HG03442 (cell line): ENCODE results near the gene HTR2B.
A peak's percentile ranks its signal among the peaks of the same experiment; 100 is the strongest.
"Not testable (repeated sequence)": the region's sequence is repeated elsewhere in the genome, so short reads cannot be mapped to it uniquely, and the experiment has no call there.

Source experiments
- ATAC-seq: cut with Tn5 transposase; IDR thresholded peaks from one replicate; pipeline ENCODE4 v1.9.1; 2021; ENCODE audit warnings: mild to moderate bottlenecking, moderate library complexity; ENCODE audit not compliant: unreplicated experiment

HTR2B gene

DNA sequence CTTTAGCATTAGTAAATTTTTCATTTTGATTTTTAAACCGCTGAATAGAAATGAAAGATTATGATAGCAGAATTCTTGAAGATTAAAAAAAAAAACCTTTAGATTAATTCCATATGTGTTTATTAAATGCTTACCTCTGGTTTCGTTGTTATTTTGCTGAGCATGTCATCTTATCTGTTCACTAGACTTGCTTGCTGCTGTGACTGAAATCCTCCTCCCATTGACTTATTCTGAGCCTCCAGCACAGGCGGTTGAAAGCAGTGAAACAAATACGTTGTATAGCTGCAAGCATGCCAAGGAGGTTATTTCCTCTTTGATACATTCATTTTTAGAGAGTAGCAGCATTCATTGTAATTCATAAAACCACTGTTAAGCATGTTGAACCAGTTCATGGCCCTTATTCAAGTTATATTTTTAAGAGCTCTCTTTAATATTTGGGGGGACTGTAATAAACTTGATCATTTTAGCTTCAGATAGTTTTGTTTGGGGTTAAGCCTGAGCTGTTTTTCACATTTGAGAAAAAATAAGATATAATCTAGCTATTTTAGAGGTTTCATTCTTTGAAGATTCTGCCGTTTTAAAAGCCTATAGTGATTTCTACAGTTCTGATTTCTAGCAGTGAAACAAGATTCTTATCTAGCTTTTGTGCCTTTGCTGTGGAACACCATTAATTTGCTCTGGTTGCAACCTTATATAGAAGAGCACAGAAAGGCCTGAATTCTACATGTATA is at the start of gene HTR2B:
Gene HTR2B (minus strand): TSS at position 205 of the 731 bp plus-strand sequence. CDS start 1,278 bp downstream, outside the sequence.
- no peak for ATAC-seq

DNA sequence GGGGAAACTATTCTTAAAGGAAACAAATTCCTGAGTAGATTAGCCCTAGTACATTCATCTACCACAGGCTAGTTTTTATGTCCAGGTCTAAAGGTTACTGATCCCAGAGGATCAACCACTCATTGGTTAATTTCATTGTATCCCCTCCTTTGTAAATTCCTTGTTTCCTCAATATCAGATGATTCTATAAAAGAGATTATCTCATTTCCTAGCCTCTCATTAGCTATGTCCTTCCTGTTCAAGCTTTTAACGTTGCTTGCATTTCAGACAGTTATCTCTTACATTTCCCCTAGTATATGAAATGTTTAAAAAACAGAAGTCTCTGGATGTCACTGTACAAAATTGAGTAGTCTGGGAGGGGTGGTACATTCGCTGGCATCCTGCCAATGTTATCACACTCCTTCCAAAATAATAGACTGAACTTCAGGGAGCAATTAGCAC is 49.4 kb upstream of the HTR2B start:
- no peak for ATAC-seq

DNA sequence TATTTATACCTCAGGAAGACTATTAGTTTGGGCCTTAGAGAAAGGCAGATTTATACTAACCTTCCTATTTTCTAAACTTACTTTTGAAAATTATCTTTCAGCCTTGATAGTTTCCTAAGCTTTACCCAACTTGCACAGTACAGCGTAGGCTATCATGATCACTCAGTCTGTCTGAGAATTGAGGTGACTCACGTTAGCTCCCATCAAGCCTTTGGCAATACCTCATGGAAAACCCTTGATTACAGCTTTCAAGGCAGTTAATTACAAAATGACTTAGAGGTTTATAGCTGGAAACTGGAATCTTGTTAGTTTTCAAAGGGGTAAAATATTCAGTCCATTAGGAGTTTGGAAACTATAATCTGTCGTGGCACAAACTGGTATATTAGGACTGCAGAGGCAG is 47.2 kb upstream of the HTR2B start:
- no peak for ATAC-seq

DNA sequence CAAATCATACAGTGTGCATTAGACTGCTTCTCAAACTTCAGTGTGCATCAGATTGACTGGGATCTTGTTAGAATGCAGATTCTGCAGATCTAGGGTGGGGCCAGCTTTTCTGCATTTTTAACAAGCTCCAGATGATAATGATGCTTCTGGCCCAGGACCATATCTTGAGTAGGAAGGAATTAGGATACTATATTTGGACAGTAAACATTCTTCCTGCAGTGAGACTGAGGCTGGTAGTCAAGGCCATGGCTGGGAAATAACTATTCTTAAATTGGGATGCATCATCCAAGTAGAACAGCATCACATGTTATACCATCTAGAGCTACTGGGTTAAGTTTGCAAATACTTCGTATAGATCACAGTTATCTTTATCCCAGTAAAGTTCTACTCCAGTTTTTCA is 45.2 kb upstream of the HTR2B start:
- no peak for ATAC-seq

DNA sequence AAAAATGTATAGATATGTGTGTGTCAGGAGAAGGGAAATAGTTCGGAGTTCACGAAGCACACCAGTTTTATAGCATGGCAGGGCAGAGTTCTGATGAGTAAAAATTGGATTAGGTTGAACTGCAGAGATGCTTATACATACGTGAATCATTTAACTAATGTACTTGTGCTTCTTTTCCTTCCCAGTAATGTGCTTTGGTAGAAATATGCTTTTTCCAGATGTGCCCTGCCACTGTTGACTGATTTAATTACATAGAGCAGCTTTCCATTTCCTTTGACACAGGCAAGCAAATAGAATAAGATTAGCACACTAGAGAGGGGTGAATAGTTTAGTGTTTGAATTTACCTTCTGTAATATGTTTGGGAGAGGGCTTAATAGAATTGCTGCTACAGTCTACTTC is 44.6 kb upstream of the HTR2B start:
- no peak for ATAC-seq

DNA sequence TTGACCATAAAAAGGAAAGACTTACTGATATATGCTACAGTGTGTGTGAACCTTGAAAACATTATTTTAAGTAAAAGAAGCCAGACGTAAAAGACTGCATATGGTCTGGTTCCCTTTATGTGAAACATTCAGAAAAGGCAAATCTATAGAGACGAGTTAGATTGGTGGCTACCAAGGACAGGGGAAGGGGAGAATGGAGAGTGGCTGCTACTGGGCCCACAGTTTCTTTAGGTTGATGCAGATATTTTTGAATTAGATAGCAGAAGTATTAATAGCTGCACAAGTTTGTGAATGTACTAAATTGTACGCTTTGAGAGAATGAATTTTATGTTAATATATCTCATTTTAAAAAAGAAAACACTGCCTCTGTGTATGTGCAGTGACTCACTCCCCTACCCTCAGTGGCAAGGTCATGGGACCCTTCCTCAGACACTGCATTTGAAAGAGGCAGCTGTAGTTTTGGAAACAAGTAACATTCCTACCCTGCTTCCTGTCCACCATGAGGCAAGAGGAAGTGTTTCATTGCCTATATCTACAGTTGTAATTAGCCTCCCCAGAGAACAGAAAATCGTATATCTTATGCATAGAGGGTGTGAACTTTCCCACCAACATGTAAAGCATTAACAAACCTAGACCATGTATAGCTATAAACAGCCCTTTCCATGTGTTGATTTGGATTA is 43.8 kb upstream of the HTR2B start:
- no peak for ATAC-seq

DNA sequence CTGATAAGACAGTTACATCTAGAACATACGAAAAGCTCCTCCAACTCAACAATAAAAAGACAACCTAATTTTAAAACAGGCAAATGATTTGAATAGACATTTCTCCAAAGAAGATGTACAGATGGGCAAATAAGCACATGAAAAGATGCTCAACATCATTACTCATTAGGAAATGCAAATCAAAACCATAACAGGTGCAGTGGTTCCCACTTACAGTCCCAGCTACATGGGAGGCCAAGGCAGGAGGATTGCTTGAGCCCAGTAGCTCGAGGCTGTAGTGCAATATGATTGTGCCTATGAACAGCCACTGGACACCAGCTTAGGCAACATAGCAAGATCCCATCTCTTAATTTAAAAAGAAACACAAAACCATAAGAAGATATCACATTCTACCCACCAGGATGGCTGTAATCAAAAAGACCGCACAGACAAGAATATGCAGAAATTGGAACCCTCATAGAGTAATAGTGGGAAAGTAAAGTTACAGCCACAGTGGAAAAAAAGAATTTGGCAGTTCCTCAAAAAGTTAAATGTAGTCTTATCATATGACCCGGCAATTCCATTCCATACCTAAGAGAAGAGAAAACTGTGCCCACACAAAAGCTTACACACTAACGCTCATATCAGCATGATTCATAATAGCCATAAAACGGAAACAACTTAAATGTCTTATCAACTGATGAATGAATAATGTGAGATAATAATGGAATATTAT is 43.1 kb upstream of the HTR2B start:
- no peak for ATAC-seq

DNA sequence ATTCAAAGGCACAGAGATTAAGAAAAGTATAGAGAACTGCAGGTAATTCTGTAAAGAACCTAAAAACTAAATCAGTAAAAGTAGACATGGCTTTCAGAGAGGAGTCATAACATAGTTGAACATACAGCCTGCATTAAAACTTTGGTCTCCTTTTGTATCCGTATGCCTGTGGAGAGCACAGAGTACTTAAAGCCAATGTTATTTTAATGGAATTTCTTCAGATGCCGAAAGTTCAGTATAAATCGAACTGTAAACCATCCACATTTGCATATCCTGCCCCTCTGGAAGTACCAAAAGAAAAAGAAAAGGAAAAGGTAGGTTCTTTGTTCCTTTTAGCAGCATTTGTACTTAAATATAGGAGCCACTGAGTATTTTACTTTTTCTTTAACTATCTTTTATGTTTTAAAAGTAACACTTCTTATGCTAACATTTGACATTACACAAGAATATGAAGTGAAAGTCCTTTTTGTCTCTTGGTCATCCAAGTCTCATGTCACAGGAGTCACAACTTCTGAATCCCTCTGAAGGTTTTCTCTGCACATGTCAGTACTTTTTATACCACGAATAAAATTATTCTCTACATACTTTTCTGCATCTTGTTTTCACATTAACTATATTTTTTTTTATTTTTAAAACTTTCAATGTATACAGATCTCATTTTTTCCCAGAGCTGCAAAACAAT is 38.7 kb upstream of the HTR2B start:
- no peak for ATAC-seq

DNA sequence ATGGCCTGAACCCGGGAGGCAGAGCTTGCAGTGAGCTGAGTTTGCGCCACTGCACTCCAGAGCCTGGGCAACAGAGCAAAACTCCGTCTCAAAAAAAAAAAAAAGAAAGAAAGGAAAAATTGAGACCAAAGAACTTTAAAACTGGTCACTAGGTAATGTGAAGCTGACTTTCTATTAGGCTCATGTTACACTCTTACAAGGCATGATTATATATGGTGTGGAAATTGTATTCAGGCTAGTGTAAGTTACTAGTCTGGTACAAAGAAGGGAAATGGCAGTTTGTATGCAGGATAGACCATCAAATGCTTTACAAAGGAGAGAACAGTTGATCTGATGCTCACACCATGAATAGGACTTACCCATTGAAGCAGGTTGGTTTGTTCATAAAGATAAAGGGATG is 38.2 kb upstream of the HTR2B start:
- no peak for ATAC-seq

DNA sequence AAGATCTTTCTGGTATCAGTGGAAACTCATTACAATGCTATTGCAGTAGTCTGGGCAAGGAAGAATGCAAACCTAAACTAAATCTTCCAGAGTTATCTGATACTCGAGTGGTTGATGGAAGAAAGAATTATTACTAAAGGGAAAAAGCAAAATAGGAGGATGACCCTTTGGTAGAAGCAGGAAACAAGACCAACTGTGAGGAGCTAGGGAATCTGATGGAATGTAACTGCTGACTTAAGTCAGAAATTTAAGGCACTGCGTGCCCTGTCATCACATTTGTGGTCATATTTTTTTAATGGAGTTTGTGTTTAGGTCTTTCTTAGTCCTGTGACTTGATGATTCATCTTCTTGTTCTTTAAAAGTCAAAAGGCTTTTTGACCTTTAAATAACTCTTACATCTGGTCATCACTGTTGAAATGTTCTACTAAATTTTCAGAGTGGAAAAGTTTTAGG is 37.1 kb upstream of the HTR2B start:
- ATAC-seq, result no peak

DNA sequence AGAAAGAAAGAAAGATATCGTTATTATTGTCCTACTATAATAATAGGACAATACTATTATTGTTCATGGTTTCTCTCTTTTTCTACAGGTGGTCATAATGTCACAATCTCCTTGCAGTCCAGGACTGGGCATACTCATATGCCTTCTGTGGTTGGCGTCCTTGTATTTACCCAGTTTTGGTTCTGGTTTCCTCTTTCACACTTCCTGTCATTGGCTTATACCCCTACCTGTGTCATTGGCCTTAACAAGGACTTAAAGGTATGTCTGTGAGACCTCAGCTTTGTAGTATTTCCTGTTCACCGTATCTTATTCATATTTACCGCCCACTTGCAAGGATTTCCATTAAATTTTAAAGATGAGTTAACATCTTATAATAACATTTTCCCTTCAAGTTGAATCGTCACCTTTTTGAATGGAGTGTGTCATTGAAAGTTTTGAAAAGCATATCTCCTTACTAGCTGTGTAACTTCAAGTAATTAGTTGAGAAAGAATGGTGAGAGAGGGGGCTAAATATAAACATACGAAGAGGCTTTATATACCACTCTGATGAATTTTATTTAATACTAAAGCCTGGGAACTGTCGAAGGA is 36.5 kb upstream of the HTR2B start:
- peak; percentile 67 for ATAC-seq

DNA sequence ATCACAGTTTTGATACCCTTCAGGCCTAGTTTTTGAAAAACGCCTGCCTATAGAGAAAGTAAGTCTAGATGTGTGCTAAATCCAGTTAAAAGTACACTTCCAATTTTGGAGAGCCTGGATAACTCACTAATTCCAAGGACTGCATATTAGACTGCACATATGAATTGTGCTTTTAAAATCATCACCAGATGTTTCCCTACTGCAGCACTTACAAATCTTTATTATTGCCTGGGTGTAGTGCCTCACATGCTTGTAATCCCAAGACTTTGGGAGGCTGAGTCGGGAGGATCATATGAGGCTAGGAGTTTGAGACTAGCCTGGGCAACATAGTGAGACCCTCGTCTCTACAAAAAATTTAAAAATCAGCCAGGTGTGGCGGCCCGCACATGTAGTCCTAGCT is 35.9 kb upstream of the HTR2B start:
- ATAC-seq, result no peak

DNA sequence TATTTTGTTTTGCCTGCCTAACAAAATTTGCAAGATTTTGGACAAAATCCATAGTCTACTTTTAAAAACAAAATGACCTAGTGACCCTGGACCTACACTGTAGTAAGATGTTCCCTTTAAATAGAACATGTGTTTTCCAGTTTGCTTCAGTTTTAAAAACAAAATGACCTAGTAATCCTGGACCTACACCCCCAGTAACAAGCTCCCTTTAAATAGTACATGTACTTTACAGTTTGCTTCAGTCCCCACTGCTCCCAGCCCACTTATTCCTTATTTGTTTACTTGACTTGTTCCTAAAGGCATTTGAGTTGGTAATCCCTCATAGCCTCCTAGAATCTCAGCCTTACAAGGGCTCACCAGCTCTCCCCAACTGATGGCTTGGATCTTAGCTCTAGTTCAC is 34.5 kb upstream of the HTR2B start:
- ATAC-seq, result no peak

DNA sequence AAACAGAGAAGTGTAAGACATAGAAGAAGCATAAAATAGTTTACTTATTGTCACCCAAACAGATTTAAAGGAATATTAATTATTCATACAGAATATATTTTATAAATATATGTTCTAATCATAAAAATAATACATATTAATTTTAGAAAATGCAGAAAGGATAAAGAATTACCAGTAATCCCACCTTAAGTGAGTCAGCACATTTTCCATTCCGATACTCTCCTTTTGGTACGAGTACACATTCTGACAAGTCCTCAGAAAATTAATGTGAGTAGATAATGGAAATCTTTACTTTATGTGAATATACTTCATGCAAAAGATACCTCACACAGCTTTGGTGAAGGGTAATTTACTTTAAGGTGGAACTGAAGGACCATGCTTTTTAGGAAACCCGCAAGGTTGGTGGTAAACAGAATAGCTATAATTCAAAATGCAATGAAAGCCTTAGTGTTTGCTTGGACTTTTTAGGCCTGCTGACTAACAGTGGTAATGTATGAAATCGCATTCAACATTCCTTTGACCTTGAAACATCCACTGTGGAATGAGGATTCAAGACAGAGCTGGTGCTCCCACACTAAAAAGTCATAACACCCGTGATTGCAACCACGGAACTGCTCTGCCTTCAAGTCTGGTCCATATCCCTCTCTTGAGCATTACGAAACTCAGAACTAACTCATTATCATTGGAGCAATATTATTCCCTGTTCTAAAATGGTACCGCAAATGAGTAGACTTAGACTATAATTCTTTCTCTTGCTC is 28.1 kb upstream of the HTR2B start:
- ATAC-seq, result no peak

DNA sequence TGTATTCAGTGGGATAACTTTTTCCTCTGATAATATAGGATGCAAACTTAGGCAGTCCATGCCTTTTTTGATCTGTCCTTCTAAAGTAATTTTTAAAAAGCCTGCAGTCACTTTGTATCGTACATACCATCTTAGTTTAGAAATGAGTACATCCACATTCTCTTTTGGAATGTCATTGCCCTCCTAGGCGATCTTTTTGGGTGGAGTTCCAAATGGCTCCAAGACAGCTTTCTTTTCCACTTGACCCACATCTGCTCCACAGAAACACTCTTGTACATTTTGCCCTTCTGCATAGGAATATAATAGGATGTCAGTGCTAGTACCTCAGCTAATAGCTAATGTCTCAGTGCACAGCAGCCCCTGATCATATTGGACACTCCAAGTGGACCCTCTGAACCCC is 21.8 kb upstream of the HTR2B start:
- ATAC-seq, result no peak

DNA sequence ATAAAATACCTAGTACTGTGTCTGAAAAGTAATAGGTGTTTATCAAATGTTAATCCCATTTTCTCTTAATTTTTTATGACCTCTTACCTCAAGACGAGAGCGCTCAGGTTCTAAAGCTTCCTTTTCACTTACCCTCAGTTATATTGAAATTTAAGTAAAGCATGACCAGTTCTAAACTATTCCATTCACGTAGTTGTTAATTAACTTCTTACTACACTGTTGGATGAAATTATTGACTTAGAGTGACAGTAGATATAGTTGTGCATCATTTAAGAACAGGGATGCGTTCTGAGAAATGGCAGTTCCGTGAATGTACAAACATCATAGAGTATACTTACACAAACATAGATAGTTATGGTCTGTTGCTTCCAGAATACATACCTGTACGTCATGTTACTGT is 20.1 kb upstream of the HTR2B start:
- ATAC-seq, result no peak

DNA sequence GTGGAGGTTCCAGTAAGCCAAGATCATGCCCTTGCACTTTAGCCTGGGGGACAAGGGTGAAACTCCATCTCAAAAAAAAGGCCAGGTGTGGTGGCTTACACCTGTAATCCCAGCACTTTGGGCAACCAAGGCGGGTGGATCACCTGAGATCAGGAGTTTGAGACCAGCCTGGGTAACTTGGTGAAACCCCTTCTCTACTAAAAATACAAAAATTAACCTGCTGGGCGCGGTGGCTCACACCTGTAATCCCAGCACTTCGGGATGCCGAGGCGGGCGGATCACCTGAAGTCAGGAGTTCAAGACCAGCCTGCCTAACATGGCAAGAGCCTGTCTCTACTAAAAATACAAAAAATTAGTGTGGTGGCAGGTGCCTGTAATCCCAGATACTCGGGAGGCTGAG is 16.0 kb upstream of the HTR2B start:
- ATAC-seq, result not testable (repeated sequence)

DNA sequence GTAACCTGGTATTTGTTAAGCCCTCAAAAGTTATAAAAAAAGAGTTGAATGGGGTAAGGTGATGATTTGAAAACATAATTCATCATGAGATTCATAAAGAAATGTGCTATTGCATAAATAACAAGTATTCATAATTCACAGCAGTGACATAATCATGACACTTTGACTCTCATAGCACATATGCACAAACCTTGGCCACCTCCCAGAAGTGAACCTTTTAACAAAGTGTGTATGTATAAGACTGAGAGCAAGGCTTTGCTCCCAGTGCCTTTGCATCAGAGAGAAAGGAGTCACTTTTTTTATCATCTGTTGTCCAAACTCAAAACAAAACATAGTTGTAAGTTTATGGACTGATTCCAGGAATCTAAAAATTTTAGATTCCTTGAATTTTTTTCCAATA is 15.0 kb upstream of the HTR2B start:
- no peak for ATAC-seq

DNA sequence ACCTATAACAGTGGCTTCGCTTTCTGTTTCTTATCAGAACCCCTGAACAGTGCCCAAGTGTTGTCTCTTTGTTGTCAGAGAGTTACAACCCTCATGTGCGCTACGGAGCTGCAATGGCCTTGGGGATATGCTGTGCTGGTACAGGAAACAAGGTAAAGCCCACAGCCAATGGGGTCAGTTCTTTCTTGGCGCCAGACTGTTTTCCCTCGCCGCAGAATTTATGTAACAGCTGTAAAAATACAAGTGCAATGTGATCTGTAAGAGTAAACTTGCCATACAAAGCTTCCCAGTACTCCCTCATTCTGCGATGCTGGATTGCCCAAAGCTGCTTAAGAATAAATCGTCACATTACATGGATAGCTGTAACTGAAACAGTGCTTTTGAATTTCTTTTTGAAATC is 13.9 kb upstream of the HTR2B start:
- no peak for ATAC-seq
